ENCODE measurements around the gene PTPN5. TPM values are rescaled to one million over a fixed set of nuclear protein-coding genes. Genes with fewer than 3 reads are reported as not detected.
"Not testable (repeated sequence)": the region's sequence is repeated elsewhere in the genome, so short reads cannot be mapped to it uniquely, and the experiment has no call there.

PTPN5 gene
- total and polyA plus RNA-seq, 2 experiments from 2014 or later = 1.1 to 1.6 TPM

DNA sequence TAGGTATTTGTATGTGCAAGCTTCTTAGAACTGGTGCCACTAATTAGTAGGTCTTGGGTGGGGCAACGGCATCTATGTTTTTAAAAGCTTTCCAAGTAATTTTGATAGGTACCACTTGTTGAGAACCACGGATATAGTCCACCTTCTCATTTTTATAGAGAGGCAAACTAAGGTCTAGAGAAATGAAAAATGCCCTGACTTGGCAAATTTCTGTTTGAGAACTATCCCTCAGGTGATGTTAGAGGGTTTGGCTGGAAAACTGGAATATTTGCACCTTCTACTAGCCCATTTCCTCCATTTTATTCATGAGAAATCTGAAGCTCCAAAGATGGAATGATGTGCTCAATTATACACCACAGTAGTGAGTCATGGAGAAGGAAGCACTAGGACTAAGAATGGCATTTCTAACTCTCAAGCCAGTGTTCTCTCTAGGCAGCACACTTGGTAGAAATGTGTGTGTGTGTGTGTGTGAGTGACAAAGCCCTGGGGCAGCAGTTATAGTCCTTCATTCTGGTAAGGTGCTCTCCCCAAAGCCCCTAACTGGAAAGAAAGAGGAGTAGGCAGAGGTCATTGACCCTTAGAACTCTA, 94.9 kb downstream of the PTPN5 start:
- Histone ChIP-seq H3K4me3 (no peak overlapping the region), H3K36me3 (no peaks in the 10 kb centered on the region), H3K27me3 (peaks cover 19% of the 10 kb centered on the region), H3K4me1 (ENCODE audit: low read depth) (no peaks in the 10 kb centered on the region), H3K9me3 (ENCODE audit: low read depth) (no peaks in the 10 kb centered on the region), H3K27ac (no peak overlapping the region)
- TF ChIP-seq, protein P1, sequence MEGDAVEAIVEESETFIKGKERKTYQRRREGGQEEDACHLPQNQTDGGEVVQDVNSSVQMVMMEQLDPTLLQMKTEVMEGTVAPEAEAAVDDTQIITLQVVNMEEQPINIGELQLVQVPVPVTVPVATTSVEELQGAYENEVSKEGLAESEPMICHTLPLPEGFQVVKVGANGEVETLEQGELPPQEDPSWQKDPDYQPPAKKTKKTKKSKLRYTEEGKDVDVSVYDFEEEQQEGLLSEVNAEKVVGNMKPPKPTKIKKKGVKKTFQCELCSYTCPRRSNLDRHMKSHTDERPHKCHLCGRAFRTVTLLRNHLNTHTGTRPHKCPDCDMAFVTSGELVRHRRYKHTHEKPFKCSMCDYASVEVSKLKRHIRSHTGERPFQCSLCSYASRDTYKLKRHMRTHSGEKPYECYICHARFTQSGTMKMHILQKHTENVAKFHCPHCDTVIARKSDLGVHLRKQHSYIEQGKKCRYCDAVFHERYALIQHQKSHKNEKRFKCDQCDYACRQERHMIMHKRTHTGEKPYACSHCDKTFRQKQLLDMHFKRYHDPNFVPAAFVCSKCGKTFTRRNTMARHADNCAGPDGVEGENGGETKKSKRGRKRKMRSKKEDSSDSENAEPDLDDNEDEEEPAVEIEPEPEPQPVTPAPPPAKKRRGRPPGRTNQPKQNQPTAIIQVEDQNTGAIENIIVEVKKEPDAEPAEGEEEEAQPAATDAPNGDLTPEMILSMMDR (IDR thresholded peaks at IDR 0.05; ENCODE audit: low read depth, low read length) = no peak
- DNase-seq (ENCODE audit: low read depth in 1 of 2, low spot score in 1 of 2) = no peak

DNA sequence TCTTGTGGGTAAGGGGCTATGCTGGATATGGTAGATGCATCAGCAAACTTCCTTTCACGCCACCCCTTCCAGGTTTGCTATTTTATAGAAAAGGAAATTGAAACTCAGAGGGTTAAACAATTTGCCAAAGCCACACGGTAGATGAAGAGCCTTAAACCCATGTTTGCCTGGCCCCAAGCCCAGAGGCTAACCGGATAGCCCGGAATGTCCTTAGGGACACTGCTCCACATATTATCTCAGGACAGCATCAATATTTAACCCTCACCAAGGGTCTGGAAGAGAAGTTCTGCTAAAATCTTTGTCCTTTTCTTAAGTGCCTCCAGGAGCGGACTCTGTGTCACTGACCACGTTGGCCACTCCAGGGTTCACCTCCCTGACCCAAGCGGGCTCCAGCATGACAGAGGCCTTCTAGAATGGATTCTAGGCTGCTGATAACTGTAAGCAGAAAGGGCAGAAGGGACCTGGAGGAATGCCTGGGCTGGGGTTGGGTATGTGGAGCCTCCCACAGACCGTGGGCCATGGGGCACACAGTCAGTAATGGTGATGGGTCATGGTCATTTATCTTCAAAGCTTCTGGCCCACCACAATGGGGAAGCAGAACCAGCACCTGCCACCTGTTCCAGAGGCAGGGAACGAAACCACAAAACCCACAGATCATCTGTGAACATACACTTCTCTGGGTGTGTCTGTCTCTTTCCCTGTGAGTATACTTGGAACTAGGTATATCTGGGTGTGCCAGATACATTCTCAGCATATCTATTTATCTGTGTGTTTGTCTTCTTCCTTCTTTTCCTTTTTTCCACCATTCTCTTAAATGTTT, 98.4 kb downstream of the PTPN5 start:
- DNase-seq (ENCODE audit: low read depth in 1 of 2, low spot score in 1 of 2) = peak in 1 of 2 donors; percentile 11
- Histone ChIP-seq H3K4me3 (no peak overlapping the region), H3K27ac (no peak overlapping the region), H3K4me1 (ENCODE audit: low read depth) (no peaks in the 10 kb centered on the region), H3K27me3 (peaks cover 11% of the 10 kb centered on the region), H3K36me3 (no peaks in the 10 kb centered on the region), H3K9me3 (ENCODE audit: low read depth) (no peaks in the 10 kb centered on the region)
- TF ChIP-seq, protein P1 (IDR thresholded peaks at IDR 0.05; ENCODE audit: low read depth, low read length) = no peak

DNA sequence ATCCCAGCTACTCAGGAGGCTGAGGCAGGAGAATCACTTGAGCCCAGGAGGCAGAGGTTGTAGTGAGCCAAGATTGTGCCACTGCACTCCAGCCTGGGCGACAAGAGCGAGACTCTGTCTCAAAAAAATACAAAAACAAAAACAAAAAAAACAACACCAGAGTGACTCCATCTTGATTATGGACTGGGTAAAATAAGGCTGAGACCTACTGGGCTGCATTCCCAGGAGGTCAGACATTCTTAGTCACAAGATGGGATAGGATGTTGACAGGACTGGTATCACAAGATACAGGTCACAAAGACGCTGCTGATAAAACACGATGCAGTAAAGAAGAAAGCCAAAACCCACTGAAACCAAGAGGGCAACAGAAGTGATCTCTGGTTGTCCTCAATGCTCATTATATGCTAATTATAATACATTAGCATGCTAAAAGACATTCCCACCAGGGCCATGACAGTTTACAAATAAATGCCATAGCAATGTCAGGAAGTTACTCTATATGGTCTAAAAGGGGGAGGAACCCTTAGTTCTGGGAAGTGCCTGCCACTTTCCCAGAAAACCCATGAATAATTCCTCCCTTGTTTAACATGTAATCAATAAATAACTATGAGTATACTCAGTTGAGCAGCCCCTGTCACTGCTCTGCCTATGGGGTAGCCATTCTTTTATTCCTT, 100.0 kb downstream of the PTPN5 start:
- H3K4me1 ChIP-seq (ENCODE audit: low read depth); H3K27ac ChIP-seq; H3K36me3 ChIP-seq; H3K9me3 ChIP-seq (ENCODE audit: low read depth); DNase-seq (ENCODE audit: low read depth in 1 of 2, low spot score in 1 of 2); H3K27me3 ChIP-seq; H3K4me3 ChIP-seq: not testable (repeated sequence)

DNA sequence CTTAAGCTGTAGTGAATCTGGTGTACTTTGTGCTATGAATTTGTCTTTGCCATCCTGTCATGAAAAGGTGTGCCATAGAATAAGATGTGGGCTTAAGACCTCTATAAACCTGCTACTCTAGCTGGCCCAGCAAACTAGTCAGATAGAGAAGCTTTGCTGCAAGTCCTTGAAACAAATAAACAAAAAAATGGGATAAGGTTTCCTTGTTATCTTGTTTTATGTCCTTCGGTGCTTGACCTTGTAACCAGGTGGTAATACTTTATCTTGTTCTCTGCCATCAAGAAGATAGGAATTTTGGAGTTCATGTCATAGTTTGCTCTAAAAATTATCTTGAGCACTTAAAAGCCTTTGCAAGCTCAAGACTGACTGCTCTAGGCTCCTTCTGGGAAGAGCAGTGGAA, 107.3 kb downstream of the PTPN5 start:
- Histone ChIP-seq H3K4me3 (no peak overlapping the region), H3K9me3 (ENCODE audit: low read depth) (no peaks in the 10 kb centered on the region), H3K4me1 (ENCODE audit: low read depth) (peaks cover 6% of the 10 kb centered on the region), H3K27ac (peak overlapping the region; percentile 11), H3K27me3 (no peaks in the 10 kb centered on the region), H3K36me3 (no peaks in the 10 kb centered on the region)
- TF ChIP-seq, protein P1 (IDR thresholded peaks at IDR 0.05; ENCODE audit: low read depth, low read length) = no peak
- DNase-seq (ENCODE audit: low read depth in 1 of 2, low spot score in 1 of 2) = no peak

DNA sequence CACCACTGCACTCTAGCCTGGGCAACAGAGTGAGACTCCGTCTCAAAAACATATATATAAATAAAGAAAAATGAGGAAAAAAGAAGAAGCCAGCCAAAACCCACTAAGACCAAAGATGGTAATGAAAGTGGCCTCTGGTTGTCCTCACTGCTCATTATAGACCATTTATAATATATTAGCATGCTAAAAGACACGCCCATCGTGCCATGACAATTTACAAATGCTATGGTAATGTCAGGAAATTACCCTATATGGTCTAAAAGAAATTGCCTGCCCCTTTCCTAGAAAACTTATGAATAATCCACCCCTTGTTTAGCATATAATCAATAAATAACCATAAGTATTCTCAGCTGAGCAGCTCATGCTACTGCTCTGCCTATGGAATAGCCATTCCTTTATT, 109.1 kb downstream of the PTPN5 start:
- Histone ChIP-seq H3K36me3 (no peaks in the 10 kb centered on the region), H3K9me3 (ENCODE audit: low read depth) (no peaks in the 10 kb centered on the region), H3K27me3 (no peaks in the 10 kb centered on the region), H3K4me1 (ENCODE audit: low read depth) (peaks cover 6% of the 10 kb centered on the region), H3K4me3 (no peak overlapping the region), H3K27ac (no peak overlapping the region)
- TF ChIP-seq, protein P1 (IDR thresholded peaks at IDR 0.05; ENCODE audit: low read depth, low read length) = no peak
- no peak for DNase-seq (ENCODE audit: low read depth in 1 of 2, low spot score in 1 of 2)

DNA sequence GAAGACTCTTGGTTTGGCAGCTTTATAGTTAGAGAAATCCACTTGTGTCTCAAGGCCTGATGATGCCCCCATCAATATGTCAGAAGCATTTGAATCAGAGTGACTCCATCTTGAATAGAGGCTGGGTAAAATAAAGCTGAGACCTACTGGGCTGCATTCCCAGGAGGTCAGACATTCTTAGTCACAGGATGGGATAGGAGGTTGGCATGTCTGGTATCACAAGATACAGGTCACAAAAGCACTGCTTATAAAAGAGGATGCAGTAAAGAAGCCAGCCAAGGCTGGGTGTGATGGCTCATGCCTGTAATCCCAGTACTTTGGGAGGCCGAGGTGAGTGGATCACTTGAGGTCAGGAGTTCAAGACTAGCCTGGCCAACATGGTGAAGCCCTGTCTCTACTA, 109.6 kb downstream of the PTPN5 start:
- not testable (repeated sequence) for H3K27me3 ChIP-seq; H3K27ac ChIP-seq; H3K4me3 ChIP-seq; DNase-seq (ENCODE audit: low read depth in 1 of 2, low spot score in 1 of 2); H3K9me3 ChIP-seq (ENCODE audit: low read depth); H3K36me3 ChIP-seq; H3K4me1 ChIP-seq (ENCODE audit: low read depth)

Other genes with a start within 250 kb of the PTPN5 start
- gene UEVLD, start 203.1 kb downstream of the PTPN5 start, total RNA-seq = 6.3 and 13.1 TPM in 2 replicates
- gene UEVLD, start 203.1 kb downstream of the PTPN5 start, polyA plus RNA-seq = 9.4 and 18.6 TPM in 2 replicates
- 3.6 and 4.9 TPM in 2 replicates for gene MISFA, start 192.0 kb downstream of the PTPN5 start, total RNA-seq
- gene MISFA, start 192.0 kb downstream of the PTPN5 start, polyA plus RNA-seq = 4.0 and 6.1 TPM in 2 replicates
- 13.4 and 14.3 TPM in 2 replicates for gene SPTY2D1, start 157.5 kb downstream of the PTPN5 start, total RNA-seq
- 4.3 and 6.6 TPM in 2 replicates for gene SPTY2D1, start 157.5 kb downstream of the PTPN5 start, polyA plus RNA-seq
- gene TMEM86A, start 93.0 kb downstream of the PTPN5 start, total RNA-seq = 3.4 and 4.1 TPM in 2 replicates
- 4.1 and 5.2 TPM in 2 replicates for gene TMEM86A, start 93.0 kb downstream of the PTPN5 start, polyA plus RNA-seq
- 0.03 and 0.32 TPM in 2 replicates for gene IGSF22, start 65.6 kb downstream of the PTPN5 start, total RNA-seq
- gene IGSF22, start 65.6 kb downstream of the PTPN5 start, polyA plus RNA-seq = 0.64 and 0.82 TPM in 2 replicates
- gene MRGPRX1, start 147.6 kb upstream of the PTPN5 start, total RNA-seq = not detected in 2 replicates
- not detected in 2 replicates for gene MRGPRX1, start 147.6 kb upstream of the PTPN5 start, polyA plus RNA-seq

Data from cardiac muscle cell (in vitro differentiated cells and primary cell).